Osteocyte (in vitro differentiated cells): ENCODE measurements around the gene ZNF865. TPM values are rescaled to one million over a fixed set of nuclear protein-coding genes. Genes with fewer than 3 reads are reported as not detected.

ENCODE experiments used
- DNase-seq: peaks from one replicate; pipeline ENCODE4 v3.0.0; 2021; ENCODE audit warnings: mixed read lengths; ENCODE audit not compliant: unreplicated experiment; ENCODE audit errors: extremely low spot score
- H3K27ac Mint-ChIP-seq: one replicate; pipeline ENCODE4 v1.8.0; 2021; ENCODE audit warnings: mild to moderate bottlenecking, mixed read lengths; ENCODE audit not compliant: unreplicated experiment
- H3K27me3 Mint-ChIP-seq: one replicate; pipeline ENCODE4 v1.8.0; 2021; ENCODE audit warnings: mixed read lengths; ENCODE audit not compliant: unreplicated experiment
- H3K36me3 Mint-ChIP-seq: one replicate; pipeline ENCODE4 v1.8.0; 2021; ENCODE audit warnings: mixed read lengths; ENCODE audit not compliant: unreplicated experiment
- H3K4me1 Mint-ChIP-seq: one replicate; pipeline ENCODE4 v1.8.0; 2021; ENCODE audit warnings: mixed read lengths; ENCODE audit not compliant: unreplicated experiment
- H3K4me3 Mint-ChIP-seq: one replicate; pipeline ENCODE4 v1.8.0; 2021; ENCODE audit warnings: mild to moderate bottlenecking, moderate library complexity, mixed read lengths; ENCODE audit not compliant: unreplicated experiment
- H3K9me3 Mint-ChIP-seq: one replicate; pipeline ENCODE4 v1.8.0; 2021; ENCODE audit warnings: mixed read lengths; ENCODE audit not compliant: unreplicated experiment
- total RNA-seq: library from RNA; stranded (reverse); gene quantifications from 2 replicates; pipeline ENCODE4 v1.2.1, GENCODE V29; 2021
- TF ChIP-seq, protein P1 (sequence below): fragments of 200-600 bp; sonication (generic); IDR thresholded peaks from 2 replicates; pipeline ENCODE4 v1.5.0; 2021; ENCODE audit warnings: antibody characterized with exemption, mild to moderate bottlenecking, moderate library complexity

ZNF865 gene
- total RNA-seq, 1 donor from 2014 or later: 19.2 TPM

DNA sequence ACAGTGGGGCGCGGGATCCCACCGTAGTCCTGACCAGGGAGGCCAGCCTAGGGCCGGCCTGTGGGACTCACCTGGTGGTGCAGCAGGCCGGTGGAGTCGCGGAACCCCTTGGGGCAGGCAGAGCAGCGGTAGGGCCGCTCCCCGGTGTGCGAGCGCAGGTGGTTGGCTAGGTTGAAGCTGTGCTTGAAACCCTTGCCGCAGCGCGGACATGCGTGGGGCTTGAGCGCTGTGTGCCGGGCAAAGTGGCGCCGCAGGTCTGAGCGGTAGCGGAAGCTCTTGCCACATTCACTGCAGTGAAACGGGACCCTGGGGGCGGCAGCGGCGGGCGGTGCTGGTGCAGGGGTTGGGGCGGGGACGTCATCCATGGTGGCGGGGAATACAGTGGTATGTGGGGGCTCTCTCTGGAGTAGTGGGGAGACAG lies 7.9 kb upstream of the ZNF865 start:
- peaks cover 31% of the 10 kb centered on the region for H3K36me3 Mint-ChIP-seq
- no peak overlapping the region for H3K4me3 Mint-ChIP-seq
- TF ChIP-seq, protein P1, sequence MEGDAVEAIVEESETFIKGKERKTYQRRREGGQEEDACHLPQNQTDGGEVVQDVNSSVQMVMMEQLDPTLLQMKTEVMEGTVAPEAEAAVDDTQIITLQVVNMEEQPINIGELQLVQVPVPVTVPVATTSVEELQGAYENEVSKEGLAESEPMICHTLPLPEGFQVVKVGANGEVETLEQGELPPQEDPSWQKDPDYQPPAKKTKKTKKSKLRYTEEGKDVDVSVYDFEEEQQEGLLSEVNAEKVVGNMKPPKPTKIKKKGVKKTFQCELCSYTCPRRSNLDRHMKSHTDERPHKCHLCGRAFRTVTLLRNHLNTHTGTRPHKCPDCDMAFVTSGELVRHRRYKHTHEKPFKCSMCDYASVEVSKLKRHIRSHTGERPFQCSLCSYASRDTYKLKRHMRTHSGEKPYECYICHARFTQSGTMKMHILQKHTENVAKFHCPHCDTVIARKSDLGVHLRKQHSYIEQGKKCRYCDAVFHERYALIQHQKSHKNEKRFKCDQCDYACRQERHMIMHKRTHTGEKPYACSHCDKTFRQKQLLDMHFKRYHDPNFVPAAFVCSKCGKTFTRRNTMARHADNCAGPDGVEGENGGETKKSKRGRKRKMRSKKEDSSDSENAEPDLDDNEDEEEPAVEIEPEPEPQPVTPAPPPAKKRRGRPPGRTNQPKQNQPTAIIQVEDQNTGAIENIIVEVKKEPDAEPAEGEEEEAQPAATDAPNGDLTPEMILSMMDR: no peak
- DNase-seq: no peak
- no peaks in the 10 kb centered on the region for H3K27me3 Mint-ChIP-seq
- no peak overlapping the region for H3K27ac Mint-ChIP-seq
- no peaks in the 10 kb centered on the region for H3K9me3 Mint-ChIP-seq
- peaks cover 14% of the 10 kb centered on the region for H3K4me1 Mint-ChIP-seq

GRCh38 chr19:55598034-55598433 lies 7.4 kb upstream of the ZNF865 start:
- TF ChIP-seq, protein P1: no peak
- Mint-ChIP-seq H3K4me3 (no peak overlapping the region), H3K27me3 (no peaks in the 10 kb centered on the region), H3K27ac (no peak overlapping the region), H3K4me1 (peaks cover 14% of the 10 kb centered on the region), H3K9me3 (no peaks in the 10 kb centered on the region), H3K36me3 (peaks cover 31% of the 10 kb centered on the region)
- DNase-seq: no peak

DNA sequence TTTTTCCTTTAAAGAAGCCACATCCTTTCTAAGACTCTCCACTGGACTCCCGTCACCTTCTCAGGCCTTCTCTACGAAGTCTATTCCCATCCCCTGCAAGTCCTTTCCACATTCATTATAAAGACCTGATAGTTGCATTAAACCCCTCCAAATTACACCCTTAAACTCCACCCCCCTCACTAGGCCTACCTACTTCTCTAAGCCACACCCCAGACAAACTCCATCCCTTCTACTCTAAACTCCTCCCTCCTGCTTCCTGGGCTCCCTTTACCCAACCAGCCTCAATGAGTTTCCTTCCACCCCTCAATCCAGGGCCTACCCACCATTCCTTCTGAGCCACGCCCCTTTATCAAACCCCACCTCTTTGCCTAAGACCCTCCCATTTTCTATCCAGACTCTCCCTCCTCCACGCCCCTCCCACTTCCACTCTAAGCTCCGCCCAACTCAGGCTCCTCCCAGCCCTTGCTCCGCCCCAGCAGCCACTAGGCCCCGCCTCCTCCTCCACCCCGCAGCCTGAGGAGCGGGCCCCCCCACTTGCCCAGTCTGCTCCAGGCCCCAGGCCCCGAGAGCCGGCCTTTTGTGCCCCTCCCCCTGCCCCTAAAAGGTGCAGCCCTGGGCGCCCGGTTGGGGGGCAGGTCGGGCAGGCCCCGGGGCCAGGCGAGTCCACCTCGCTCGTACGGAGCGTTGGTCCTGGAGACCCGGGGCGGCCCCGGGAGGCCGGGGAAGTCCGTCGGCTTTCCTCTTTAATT lies 6.6 kb upstream of the ZNF865 start:
- H3K27me3 Mint-ChIP-seq: no peaks in the 10 kb centered on the region
- H3K4me1 Mint-ChIP-seq: peaks cover 17% of the 10 kb centered on the region
- no peaks in the 10 kb centered on the region for H3K9me3 Mint-ChIP-seq
- H3K27ac Mint-ChIP-seq: peak overlapping the region; percentile 100
- peak overlapping the region; percentile 96 for H3K4me3 Mint-ChIP-seq
- H3K36me3 Mint-ChIP-seq: peaks cover 27% of the 10 kb centered on the region
- DNase-seq: peak; percentile 99
- TF ChIP-seq, protein P1: no peak

DNA sequence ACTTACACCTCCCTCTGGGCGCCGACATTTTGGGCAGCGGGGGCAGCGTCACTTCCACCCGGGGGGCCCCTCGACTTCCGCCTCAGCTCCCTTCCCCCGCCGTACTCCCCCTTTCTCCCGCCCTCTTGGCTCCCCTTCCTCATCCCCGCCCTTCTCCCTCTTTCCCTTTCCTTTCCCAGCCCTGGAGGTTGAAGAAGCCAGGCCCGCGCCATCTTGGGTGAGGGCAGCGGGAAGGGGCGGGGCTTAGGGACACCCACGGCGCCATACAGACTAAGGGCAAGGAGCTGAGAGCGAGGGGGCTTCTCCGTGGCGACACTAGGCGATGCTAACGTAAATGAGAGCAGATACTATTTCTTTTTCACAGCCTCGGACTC lies 6.0 kb upstream of the ZNF865 start, which contains the start of gene FIZ1:
Gene FIZ1, minus strand, starts transcription at position 50 of the 374 bp plus-strand sequence. CDS start 1,652 bp downstream, outside the sequence.
- H3K27me3 Mint-ChIP-seq: no peaks in the 10 kb centered on the region
- peak; percentile 99 for DNase-seq
- H3K4me1 Mint-ChIP-seq: peaks cover 20% of the 10 kb centered on the region
- peak within 1 kb of the TSS; percentile 100 for H3K27ac Mint-ChIP-seq
- peak within 1 kb of the TSS; percentile 96 for H3K4me3 Mint-ChIP-seq
- H3K9me3 Mint-ChIP-seq: no peaks in the 10 kb centered on the region
- TF ChIP-seq, protein P1: no peak
- H3K36me3 Mint-ChIP-seq: peaks cover 27% of the 10 kb centered on the region

DNA sequence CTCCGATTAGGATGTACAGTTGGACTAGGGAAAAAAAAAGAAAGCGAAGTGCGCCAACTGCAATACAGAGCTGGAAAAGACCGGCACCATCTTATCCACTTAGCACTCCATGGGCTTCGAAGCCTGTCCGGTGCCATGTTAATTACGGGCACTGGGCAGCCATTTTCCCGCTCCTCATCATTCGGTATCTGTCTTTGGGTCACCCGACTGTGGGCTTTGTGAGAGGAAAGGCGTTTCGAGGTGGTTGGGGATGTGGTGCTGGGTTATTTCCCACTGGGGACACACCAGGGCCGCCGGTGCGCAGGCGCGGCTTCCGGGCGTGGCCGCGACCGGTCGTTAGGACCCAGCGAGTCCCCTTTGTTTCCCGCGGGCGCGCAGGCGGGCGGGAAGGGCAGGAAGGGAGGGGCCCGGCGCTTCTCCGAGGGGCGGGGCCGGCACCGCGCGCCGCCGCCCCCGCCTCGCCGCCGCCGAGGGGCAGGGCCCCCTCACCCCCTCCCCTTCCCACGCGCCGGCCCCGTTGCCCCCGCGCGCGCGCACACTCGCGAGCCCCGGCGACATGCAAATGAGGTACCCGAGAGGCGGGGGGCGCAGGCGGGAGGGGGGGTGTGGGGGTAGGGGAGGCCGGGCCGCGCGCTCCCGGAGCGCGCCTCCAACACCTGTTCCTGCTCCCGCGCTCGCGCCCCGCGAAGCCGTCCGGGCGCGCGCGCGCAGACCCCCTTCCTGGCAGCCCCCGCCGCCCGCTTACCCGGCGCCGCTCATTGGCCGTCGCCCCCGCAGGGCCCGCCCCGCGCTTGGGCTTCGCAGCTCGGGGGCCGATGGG lies 5.4 kb upstream of the ZNF865 start, which contains the start of gene ZNF524:
Gene ZNF524, plus strand, starts transcription at position 447 of the 820 bp plus-strand sequence. CDS start 1,825 bp downstream, outside the sequence.
- Mint-ChIP-seq H3K4me3 (peak within 1 kb of the TSS; percentile 96), H3K9me3 (no peaks in the 10 kb centered on the region), H3K4me1 (peaks cover 25% of the 10 kb centered on the region), H3K27me3 (no peaks in the 10 kb centered on the region), H3K36me3 (peaks cover 22% of the 10 kb centered on the region), H3K27ac (peak within 1 kb of the TSS; percentile 100)
- peak; percentile 95 for DNase-seq
- TF ChIP-seq, protein P1: no peak
